Mesenchymal stem cell (in vitro differentiated cells and primary cell): Measurements from ENCODE around the gene PSMG3.

Experiments used
- DNase-seq: peaks from one replicate; pipeline ENCODE4 v3.0.0-alpha.2; 2013
- H2AFZ ChIP-seq: one replicate; pipeline ENCODE4 v1.6.1; 2013; ENCODE audit warnings: low read depth, mild to moderate bottlenecking, control low read depth, inconsistent platforms, low read length, moderate library complexity
- H2AK5ac ChIP-seq: 2 replicates; pipeline ENCODE4 v1.6.1; 2013; ENCODE audit warnings: low read length, moderate library complexity, mild to moderate bottlenecking, inconsistent platforms; ENCODE audit not compliant: severe bottlenecking
- H2BK120ac ChIP-seq: one replicate; pipeline ENCODE4 v1.6.1; 2013; ENCODE audit warnings: low read depth, mild to moderate bottlenecking, inconsistent platforms, low read length, moderate library complexity
- H2BK12ac ChIP-seq, 2 experiments: one replicate each; pipeline ENCODE4 v1.6.1; 2013; ENCODE audit warnings: inconsistent platforms in 2 of 2, low read length in 2 of 2, mild to moderate bottlenecking in 2 of 2, moderate library complexity in 2 of 2, control low read depth in 1 of 2
- H2BK15ac ChIP-seq: one replicate; pipeline ENCODE4 v1.6.1; 2013; ENCODE audit warnings: mild to moderate bottlenecking, low read depth, inconsistent platforms; ENCODE audit not compliant: poor library complexity, severe bottlenecking
- H2BK5ac ChIP-seq: 2 replicates; pipeline ENCODE4 v1.6.1; 2013; ENCODE audit warnings: low read depth, mild to moderate bottlenecking, low read length, control low read depth, inconsistent platforms; ENCODE audit not compliant: poor library complexity, severe bottlenecking
- H3K14ac ChIP-seq, 2 experiments: one replicate each; pipeline ENCODE4 v1.6.1; 2013; ENCODE audit warnings: inconsistent platforms in 2 of 2, low read length in 2 of 2, control low read depth in 1 of 2, mild to moderate bottlenecking in 1 of 2, moderate library complexity in 1 of 2
- H3K18ac ChIP-seq, 2 experiments: one replicate each; pipeline ENCODE4 v1.6.1; 2013; ENCODE audit warnings: inconsistent platforms in 2 of 2, low read length in 2 of 2, control low read depth in 1 of 2, low read depth in 1 of 2, mild to moderate bottlenecking in 1 of 2
- H3K23ac ChIP-seq, 2 experiments: one replicate each; pipeline ENCODE4 v1.6.1; 2013; ENCODE audit warnings: inconsistent platforms in 2 of 2, low read length in 2 of 2, mild to moderate bottlenecking in 2 of 2, moderate library complexity in 2 of 2, control low read depth in 1 of 2
- H3K27ac ChIP-seq: 2 replicates; pipeline ENCODE4 v1.5.1; 2013; ENCODE audit warnings: mild to moderate bottlenecking, moderate library complexity, low read length, control low read depth, inconsistent platforms; ENCODE audit not compliant: poor library complexity, severe bottlenecking
- H3K27me3 ChIP-seq, 2 experiments: 2 replicates each; pipeline versions ENCODE4 v1.6.1 to v1.7.0; 2013; ENCODE audit warnings: low read length in 2 of 2, mild to moderate bottlenecking in 2 of 2, moderate library complexity in 2 of 2, control low read depth in 1 of 2, inconsistent platforms in 1 of 2; ENCODE audit not compliant: control insufficient read depth in 1 of 2, insufficient read depth in 1 of 2
- H3K36me3 ChIP-seq, 2 experiments: 2 replicates each; pipeline versions ENCODE4 v1.6.1 to v1.7.0; 2013; ENCODE audit warnings: low read length in 2 of 2, control low read depth in 1 of 2, inconsistent platforms in 1 of 2, low read depth in 1 of 2, mild to moderate bottlenecking in 1 of 2; ENCODE audit not compliant: insufficient read depth in 2 of 2, control insufficient read depth in 1 of 2
- H3K4ac ChIP-seq, 2 experiments: one replicate each; pipeline ENCODE4 v1.6.1; 2013; ENCODE audit warnings: inconsistent platforms in 2 of 2, low read length in 2 of 2, mild to moderate bottlenecking in 2 of 2, moderate library complexity in 2 of 2, control low read depth in 1 of 2, low read depth in 1 of 2
- H3K4me1 ChIP-seq: 2 replicates; pipeline ENCODE4 v1.6.1; 2013; ENCODE audit warnings: low read depth, low read length, control low read depth; ENCODE audit not compliant: control insufficient read depth, insufficient read depth
- H3K4me2 ChIP-seq: 2 replicates; pipeline ENCODE4 v1.6.1; 2013; ENCODE audit warnings: low read length, mild to moderate bottlenecking, inconsistent platforms; ENCODE audit not compliant: poor library complexity, severe bottlenecking
- H3K4me3 ChIP-seq, 2 experiments: 2 replicates each; pipeline versions ENCODE4 v1.5.1 to v1.7.0; 2013; ENCODE audit warnings: low read length in 2 of 2, mild to moderate bottlenecking in 2 of 2, control low read depth in 1 of 2, low read depth in 1 of 2; ENCODE audit not compliant: insufficient read depth in 1 of 2
- H3K79me1 ChIP-seq: replicated peaks from 2 replicates; pipeline ENCODE4 v1.6.1; 2013; ENCODE audit warnings: mild to moderate bottlenecking, control low read depth, low read length, inconsistent platforms; ENCODE audit not compliant: poor library complexity, severe bottlenecking
- H3K9ac ChIP-seq: 2 replicates; pipeline ENCODE4 v1.7.0; 2013; ENCODE audit warnings: mild to moderate bottlenecking, low read length, moderate library complexity
- H3K9me3 ChIP-seq: 2 replicates; pipeline ENCODE4 v1.7.0; 2013; ENCODE audit warnings: mild to moderate bottlenecking, low read length; ENCODE audit not compliant: control insufficient read depth
- H4K8ac ChIP-seq: one replicate; pipeline ENCODE4 v1.6.1; 2013; ENCODE audit warnings: inconsistent platforms, mild to moderate bottlenecking, low read length, moderate library complexity
- H4K91ac ChIP-seq: one replicate; pipeline ENCODE4 v1.6.1; 2013; ENCODE audit warnings: mild to moderate bottlenecking, low read length, inconsistent platforms
- WGBS: methylation state at CpG from one replicate; pipeline ENCODE4 v1.1.7; 2013; ENCODE audit warnings: mixed read lengths; 5-methylcytosine and 5-hydroxymethylcytosine counted together

PSMG3 gene

GRCh38 chr7:1596181-1597043 lies 26.6 kb upstream of the PSMG3 start:
- Histone ChIP-seq H3K27ac (no peak overlapping the region), H3K4me3 (no peak overlapping the region), H3K9ac (no peak overlapping the region), H2BK5ac (no peak overlapping the region), H3K18ac (no peak overlapping the region), H3K14ac (peak overlapping the region in 1 of 2 experiments; percentile 7), H2AK5ac (no peak overlapping the region), H3K4me2 (no peak overlapping the region), H3K79me1 (no peaks in the 10 kb centered on the region), H3K36me3 (no peaks in the 10 kb centered on the region), H2BK120ac (no peak overlapping the region), H3K4me1 (no peaks in the 10 kb centered on the region), H3K23ac (peak overlapping the region in 1 of 2 experiments; percentile 64), H4K8ac (no peak overlapping the region), H3K27me3 (peaks cover 65 to 97% of the 10 kb centered on the region in 2 experiments), H3K9me3 (peaks cover 3% of the 10 kb centered on the region), H2BK12ac (no peak overlapping the region), H2AFZ (no peak overlapping the region), H2BK15ac (no peak overlapping the region), H3K4ac (no peak overlapping the region), H4K91ac (no peak overlapping the region)
- DNase-seq = no peak
- 79% methylated on average over 39 of the region's 39 CpGs for WGBS

GRCh38 chr7:1595636-1596035 lies 25.8 kb upstream of the PSMG3 start:
- no peak overlapping the region for H3K18ac ChIP-seq
- H3K9ac ChIP-seq = no peak overlapping the region
- no peaks in the 10 kb centered on the region for H3K36me3 ChIP-seq
- H3K14ac ChIP-seq = no peak overlapping the region
- no peak overlapping the region for H2BK12ac ChIP-seq
- H3K9me3 ChIP-seq = peaks cover 3% of the 10 kb centered on the region
- H2BK120ac ChIP-seq = no peak overlapping the region
- no peak overlapping the region for H3K27ac ChIP-seq
- no peak overlapping the region for H2BK15ac ChIP-seq
- no peak overlapping the region for H4K91ac ChIP-seq
- no peaks in the 10 kb centered on the region for H3K79me1 ChIP-seq
- H2AK5ac ChIP-seq = no peak overlapping the region
- H2AFZ ChIP-seq = no peak overlapping the region
- no peak overlapping the region for H3K4ac ChIP-seq
- H3K4me2 ChIP-seq = no peak overlapping the region
- peaks cover 66 to 98% of the 10 kb centered on the region in 2 experiments for H3K27me3 ChIP-seq
- DNase-seq = no peak
- H3K4me1 ChIP-seq = no peaks in the 10 kb centered on the region
- no peak overlapping the region for H2BK5ac ChIP-seq
- H3K23ac ChIP-seq = no peak overlapping the region
- WGBS = 87% methylated on average over 12 of the region's 12 CpGs
- H3K4me3 ChIP-seq = no peak overlapping the region
- no peak overlapping the region for H4K8ac ChIP-seq

DNA sequence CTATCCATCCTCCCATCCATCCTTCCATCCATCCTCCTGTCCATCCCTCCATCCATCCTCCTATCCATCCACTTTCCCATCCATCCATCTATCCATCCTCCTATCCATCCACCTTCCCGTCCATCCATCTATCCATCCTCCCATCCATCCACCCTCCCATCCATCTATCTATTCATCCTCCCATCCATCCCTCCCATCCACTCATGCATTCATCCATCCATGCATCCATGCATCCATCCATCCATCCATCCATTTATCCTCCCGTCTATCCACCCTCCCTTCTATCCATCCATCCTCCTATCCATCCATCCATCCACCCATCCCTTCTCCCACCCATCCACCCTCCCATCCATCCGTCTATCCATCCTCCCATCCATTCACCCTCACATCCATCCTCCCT lies 25.2 kb upstream of the PSMG3 start:
- Histone ChIP-seq H2BK15ac (no peak overlapping the region), H3K4me1 (no peaks in the 10 kb centered on the region), H4K91ac (no peak overlapping the region), H3K27ac (no peak overlapping the region), H3K4me3 (no peak overlapping the region), H2AK5ac (no peak overlapping the region), H2BK12ac (no peak overlapping the region), H3K4me2 (no peak overlapping the region), H2BK5ac (no peak overlapping the region), H3K79me1 (no peaks in the 10 kb centered on the region), H3K9me3 (peaks cover 3% of the 10 kb centered on the region), H3K9ac (no peak overlapping the region), H3K27me3 (peaks cover 67 to 98% of the 10 kb centered on the region in 2 experiments), H3K18ac (no peak overlapping the region), H2BK120ac (no peak overlapping the region), H3K4ac (no peak overlapping the region), H3K36me3 (no peaks in the 10 kb centered on the region), H4K8ac (no peak overlapping the region), H3K14ac (no peak overlapping the region), H2AFZ (no peak overlapping the region), H3K23ac (no peak overlapping the region)
- DNase-seq = no peak
- 87% methylated on average over 3 of the region's 3 CpGs for WGBS

DNA sequence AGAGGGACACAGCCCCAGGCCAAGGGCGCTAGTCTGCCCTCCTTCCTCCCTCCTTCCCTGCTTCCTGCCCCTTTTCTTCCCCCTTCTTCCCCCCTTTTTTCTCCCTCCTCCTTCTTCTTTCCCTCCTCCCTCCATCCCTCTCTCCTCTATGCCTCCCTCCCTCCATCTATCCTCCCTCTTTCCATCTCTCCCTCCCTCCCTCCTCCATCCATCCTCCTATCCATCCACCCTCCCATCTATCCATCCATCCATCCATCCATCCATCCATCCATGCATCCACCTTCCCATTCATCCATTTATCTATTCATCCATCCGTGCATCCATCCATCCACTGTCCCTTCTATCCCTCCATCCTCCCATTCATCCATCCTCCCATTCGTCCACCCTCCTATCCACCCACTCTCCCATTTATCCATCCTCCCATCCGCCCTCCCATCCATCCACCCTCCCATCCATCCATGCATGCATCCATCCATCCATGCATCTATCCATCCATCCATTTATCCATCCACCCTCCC lies 24.1 kb upstream of the PSMG3 start:
- Histone ChIP-seq H2BK12ac (no peak overlapping the region), H3K9me3 (peaks cover 10% of the 10 kb centered on the region), H2BK5ac (no peak overlapping the region), H4K91ac (no peak overlapping the region), H3K4me2 (no peak overlapping the region), H3K27ac (no peak overlapping the region), H2AK5ac (no peak overlapping the region), H3K4ac (no peak overlapping the region), H3K4me3 (no peak overlapping the region), H3K4me1 (no peaks in the 10 kb centered on the region), H3K9ac (no peak overlapping the region), H2BK15ac (no peak overlapping the region), H3K36me3 (no peaks in the 10 kb centered on the region), H3K27me3 (peaks cover 64 to 96% of the 10 kb centered on the region in 2 experiments), H3K18ac (no peak overlapping the region), H3K23ac (no peak overlapping the region), H2BK120ac (no peak overlapping the region), H3K14ac (no peak overlapping the region), H4K8ac (no peak overlapping the region), H3K79me1 (no peaks in the 10 kb centered on the region), H2AFZ (no peak overlapping the region)
- DNase-seq = no peak
- 76% methylated on average over 4 of the region's 4 CpGs for WGBS
